H1 (cell line): ENCODE measurements around the gene ABCA5. TPM values are rescaled to one million over a fixed set of nuclear protein-coding genes. Genes with fewer than 3 reads are reported as not detected.

ENCODE experiments used
- EGR1 ChIP-seq: IDR thresholded peaks from 2 replicates; pipeline ENCODE4 v1.6.1; 2011; ENCODE audit warnings: low read depth, low read length, borderline replicate concordance
- polyA plus RNA-seq, 7 experiments: library from polyadenylated mRNA; depleted of rRNA in 3 of 7; stranded (reverse) in 5 of 7; unstranded in 2 of 7; fragments of >200 nt in 5 of 7; fragments of 200-250 nt in 2 of 7; gene quantifications; 1 replicate in 5 of 7; 2 replicates in 1 of 7; 4 replicates in 1 of 7; pipeline versions ENCODE4 v1.2.1 to v1.2.3, GENCODE V29; 2011 to 2013; ENCODE audit warnings: missing spikeins in 2 of 7, mixed read lengths in 2 of 7
- total RNA-seq: library from RNA; stranded (reverse); fragmentation: NEBNext Ultra II Directional; extraction: Animal tissue kit (Norgen Biotek cat#: 25700); gene quantifications from 2 replicates; pipeline ENCODE4 v1.2.1, GENCODE V29; 2021

The ABCA5 gene
- total and polyA plus RNA-seq, 2 of the 8 experiments (the other 6 are each of a cell fraction or from before 2014, with no cell fraction given) = 1.3 to 4.1 TPM

DNA sequence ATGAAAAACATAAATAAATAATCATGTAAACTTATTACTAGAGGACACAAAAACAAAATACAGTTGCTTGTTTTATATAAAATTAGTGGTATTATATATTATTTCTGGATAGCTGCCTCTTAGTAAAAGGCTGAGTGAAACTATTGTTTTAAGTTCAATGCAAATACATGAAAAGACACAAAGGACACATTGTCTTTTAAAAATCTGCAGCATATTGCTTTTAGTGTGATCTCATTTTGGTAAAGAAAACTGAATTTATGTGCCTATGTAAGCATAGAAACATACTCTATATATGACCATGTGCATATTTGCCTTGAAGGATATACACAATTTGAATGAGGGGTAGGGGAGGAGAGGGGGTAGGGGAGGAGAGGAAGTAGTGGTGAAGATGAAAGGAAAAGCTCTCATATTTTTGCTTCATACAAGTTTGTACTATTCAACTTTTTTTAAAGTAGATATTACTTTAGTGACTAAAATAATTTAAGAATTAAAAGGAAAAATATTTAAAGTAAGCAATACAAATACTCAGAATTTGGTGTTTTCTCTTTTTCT, 104.2 kb downstream of the ABCA5 start (continued):
- no peak for TF ChIP-seq EGR1
